Measurements from ENCODE around the gene TMEM253. TPM values are rescaled to one million over a fixed set of nuclear protein-coding genes. Genes with fewer than 3 reads are reported as not detected.

TMEM253 gene
- 0.19 TPM for total RNA-seq
- long read RNA-seq = 0 reads

- no peaks in the 10 kb centered on the region for H3K9me3 ChIP-seq (replicated peaks)
- no peak for DNase-seq
- no peaks in the 10 kb centered on the region for H3K36me3 ChIP-seq
- intact Hi-C loops (cut with micrococcal nuclease) = loop anchor here (5.0 kb wide), 1 partner anchor 34 kb away; no protein-coding TSS in a partner anchor
- no peak for TF ChIP-seq CTCF (IDR thresholded peaks at IDR 0.05; ENCODE audit: borderline replicate concordance)
- H3K4me3 ChIP-seq = no peak within 1 kb of the TSS
- no peaks in the 10 kb centered on the region for H3K27me3 ChIP-seq (ENCODE audit: low read depth)
- peak within 1 kb of the TSS; percentile 83 for H3K27ac ChIP-seq (replicated peaks)
- H3K4me1 ChIP-seq = peaks cover 64% of the 10 kb centered on the region
Measured at GRCh38 chr14:21100931-21101330, at the start of gene TMEM253. TMEM253 (plus strand) TSS chr14:21101066; CDS start chr14:21101344, 278 bp downstream.

GRCh38 chr14:21053184-21054122, 47.4 kb upstream of the TMEM253 start:
- no peaks in the 10 kb centered on the region for H3K27me3 ChIP-seq (ENCODE audit: low read depth)
- no peaks in the 10 kb centered on the region for H3K9me3 ChIP-seq (replicated peaks)
- no peak overlapping the region for H3K27ac ChIP-seq (replicated peaks)
- intact Hi-C loops (cut with micrococcal nuclease) = no loop called here
- TF ChIP-seq CTCF (IDR thresholded peaks at IDR 0.05; ENCODE audit: borderline replicate concordance) = no peak
- H3K4me3 ChIP-seq = no peak overlapping the region
- H3K36me3 ChIP-seq = no peaks in the 10 kb centered on the region
- no peak for DNase-seq
- H3K4me1 ChIP-seq = peaks cover 16% of the 10 kb centered on the region

GRCh38 chr14:21054123-21054767, 46.6 kb upstream of the TMEM253 start:
- H3K36me3 ChIP-seq = no peaks in the 10 kb centered on the region
- DNase-seq = no peak
- TF ChIP-seq CTCF (IDR thresholded peaks at IDR 0.05; ENCODE audit: borderline replicate concordance) = no peak
- no peaks in the 10 kb centered on the region for H3K27me3 ChIP-seq (ENCODE audit: low read depth)
- intact Hi-C loops (cut with micrococcal nuclease) = no loop called here
- H3K4me3 ChIP-seq = no peak overlapping the region
- H3K4me1 ChIP-seq = peaks cover 8% of the 10 kb centered on the region
- no peaks in the 10 kb centered on the region for H3K9me3 ChIP-seq (replicated peaks)
- no peak overlapping the region for H3K27ac ChIP-seq (replicated peaks)

GRCh38 chr14:21054768-21055145, 46.1 kb upstream of the TMEM253 start:
- H3K9me3 ChIP-seq (replicated peaks) = no peaks in the 10 kb centered on the region
- DNase-seq = no peak
- TF ChIP-seq CTCF (IDR thresholded peaks at IDR 0.05; ENCODE audit: borderline replicate concordance) = no peak
- no peak overlapping the region for H3K4me3 ChIP-seq
- H3K27me3 ChIP-seq (ENCODE audit: low read depth) = no peaks in the 10 kb centered on the region
- no peaks in the 10 kb centered on the region for H3K36me3 ChIP-seq
- H3K27ac ChIP-seq (replicated peaks) = no peak overlapping the region
- intact Hi-C loops (cut with micrococcal nuclease) = no loop called here
- H3K4me1 ChIP-seq = peaks cover 8% of the 10 kb centered on the region

- DNase-seq = no peak
- H3K27ac ChIP-seq (replicated peaks) = no peak overlapping the region
- H3K9me3 ChIP-seq (replicated peaks) = no peaks in the 10 kb centered on the region
- intact Hi-C loops (cut with micrococcal nuclease) = no loop called here
- H3K4me3 ChIP-seq = no peak overlapping the region
- no peaks in the 10 kb centered on the region for H3K27me3 ChIP-seq (ENCODE audit: low read depth)
- no peaks in the 10 kb centered on the region for H3K36me3 ChIP-seq
- peaks cover 8% of the 10 kb centered on the region for H3K4me1 ChIP-seq
- TF ChIP-seq CTCF (IDR thresholded peaks at IDR 0.05; ENCODE audit: borderline replicate concordance) = no peak
Measured at GRCh38 chr14:21055432-21056117, 45.3 kb upstream of the TMEM253 start.

Data from left ventricle myocardium inferior (tissue), 1 donor.